ENCODE measurements around the gene LMBR1L. TPM values are rescaled to one million over a fixed set of nuclear protein-coding genes. Genes with fewer than 3 reads are reported as not detected.

The LMBR1L gene, protein sequence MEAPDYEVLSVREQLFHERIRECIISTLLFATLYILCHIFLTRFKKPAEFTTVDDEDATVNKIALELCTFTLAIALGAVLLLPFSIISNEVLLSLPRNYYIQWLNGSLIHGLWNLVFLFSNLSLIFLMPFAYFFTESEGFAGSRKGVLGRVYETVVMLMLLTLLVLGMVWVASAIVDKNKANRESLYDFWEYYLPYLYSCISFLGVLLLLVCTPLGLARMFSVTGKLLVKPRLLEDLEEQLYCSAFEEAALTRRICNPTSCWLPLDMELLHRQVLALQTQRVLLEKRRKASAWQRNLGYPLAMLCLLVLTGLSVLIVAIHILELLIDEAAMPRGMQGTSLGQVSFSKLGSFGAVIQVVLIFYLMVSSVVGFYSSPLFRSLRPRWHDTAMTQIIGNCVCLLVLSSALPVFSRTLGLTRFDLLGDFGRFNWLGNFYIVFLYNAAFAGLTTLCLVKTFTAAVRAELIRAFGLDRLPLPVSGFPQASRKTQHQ
- total RNA-seq: 60.2 and 61.0 TPM in 2 replicates

GRCh38 chr12:49110464-49111155, at the start of gene LMBR1L:
LMBR1L (minus strand) TSS chr12:49110847; CDS start chr12:49110555, 292 bp downstream.

DNA sequence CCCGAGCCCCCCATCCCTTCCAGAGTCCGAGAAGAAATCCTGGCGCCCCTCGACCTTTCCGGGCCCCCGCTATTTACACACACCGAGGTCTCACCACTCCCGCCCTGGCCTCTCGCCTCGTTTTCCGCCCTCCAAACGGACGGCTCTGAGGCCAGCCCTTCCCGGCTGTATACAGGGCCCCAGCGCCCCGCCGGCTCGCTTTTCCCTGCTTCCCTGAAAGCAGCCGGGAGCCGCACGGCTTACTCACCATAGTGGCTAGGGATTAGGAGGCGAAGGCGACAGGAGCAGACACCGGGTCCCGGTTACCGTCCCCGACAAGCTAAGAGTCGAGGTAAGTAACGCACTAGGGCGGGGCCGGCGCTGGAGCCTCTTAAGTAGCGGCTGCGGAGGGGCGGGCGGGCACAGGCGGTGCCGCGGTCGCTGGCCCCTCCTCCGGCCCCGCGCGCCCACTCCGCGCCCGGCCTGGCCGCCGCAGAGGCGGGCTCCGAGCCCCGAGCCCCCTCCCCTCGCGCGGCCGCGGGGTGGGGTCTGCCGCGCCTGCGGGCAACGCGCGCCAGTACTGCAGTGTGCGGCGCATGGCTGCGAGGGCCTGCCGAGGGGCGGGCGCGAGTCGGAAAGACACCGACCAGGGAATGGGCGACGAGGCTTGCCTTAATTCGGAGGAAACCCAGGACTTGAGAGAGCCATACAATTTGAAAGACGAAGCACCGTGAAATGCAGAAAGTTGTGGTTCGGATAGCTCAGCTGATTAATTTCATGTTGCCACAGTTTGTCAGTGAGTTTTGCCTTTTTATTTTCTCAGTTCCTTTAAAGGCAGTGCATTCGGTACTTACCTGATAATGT, 20.6 kb upstream of the LMBR1L start, which contains the start of gene TUBA1B:
TSS of gene TUBA1B (minus strand) at position 345 of the 843 bp plus-strand sequence. CDS start at position 250, 95 bp downstream.

GRCh38 chr12:49094160-49094974, 16.3 kb downstream of the LMBR1L start, which contains the start of gene DHH:
DHH (minus strand) TSS chr12:49094801; CDS start chr12:49094512, 289 bp downstream.

DNA sequence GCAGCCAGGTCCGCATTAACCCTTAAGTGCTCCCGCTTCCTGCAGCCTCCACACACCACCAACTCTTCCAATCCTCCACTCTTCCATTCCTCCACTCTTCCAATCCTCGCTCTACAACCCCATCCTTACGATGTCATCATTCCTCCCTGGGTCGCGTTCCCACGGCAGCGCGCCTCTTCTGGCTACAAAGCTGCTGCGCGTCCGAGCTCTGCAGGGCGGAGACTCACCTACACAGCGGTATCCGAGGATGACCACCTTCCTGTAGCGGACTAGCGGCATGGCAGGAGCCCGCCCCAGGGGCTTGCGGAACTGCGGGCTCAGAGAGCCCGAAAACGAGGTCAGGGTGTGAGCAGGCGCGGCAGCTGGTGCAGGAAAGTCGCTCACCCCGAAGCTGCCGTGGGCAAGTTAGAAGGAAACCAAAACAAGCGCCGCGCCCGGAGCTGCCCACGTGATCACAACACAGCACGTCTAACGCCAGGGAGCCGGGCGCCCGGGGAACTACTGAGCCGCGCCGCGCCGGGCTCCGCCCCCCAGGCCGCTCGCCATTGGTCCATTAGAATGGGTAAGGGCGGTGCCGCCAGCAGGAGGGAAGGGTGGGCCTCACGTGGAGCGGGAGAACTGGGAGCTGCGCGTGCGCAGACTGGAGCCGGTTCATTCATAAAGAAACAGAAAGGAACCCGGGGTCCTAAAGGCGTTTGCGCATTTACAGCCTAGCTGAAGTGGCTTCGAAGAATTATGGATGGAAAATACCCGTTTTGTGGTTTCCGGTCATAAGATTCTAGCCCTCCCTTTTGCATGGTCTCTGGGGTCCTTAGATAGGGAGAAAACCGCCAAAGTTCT, 40.9 kb downstream of the LMBR1L start, which contains the start of gene RHEBL1:
TSS of gene RHEBL1 (minus strand) at position 473 of the 840 bp plus-strand sequence. CDS start at position 279, 194 bp downstream.

GRCh38 chr12:49060237-49061156, 50.1 kb downstream of the LMBR1L start, which contains the start of gene KMT2D:
KMT2D (minus strand) TSS chr12:49060794; CDS start chr12:49055324, 5,470 bp downstream.

Other genes with a start within 250 kb of the LMBR1L start
- gene RND1, start 245.0 kb downstream of the LMBR1L start, total RNA-seq: 0.26 and 0.79 TPM in 2 replicates
- 14.4 and 15.8 TPM in 2 replicates for gene FKBP11, start 185.4 kb downstream of the LMBR1L start, total RNA-seq
- 26.3 and 28.9 TPM in 2 replicates for gene ARF3, start 153.4 kb downstream of the LMBR1L start, total RNA-seq
- gene WNT10B, start 139.1 kb downstream of the LMBR1L start, total RNA-seq: under 0.01 and 0.34 TPM in 2 replicates
- gene WNT1, start 132.5 kb downstream of the LMBR1L start, total RNA-seq: not detected in 2 replicates
- gene DDN, start 111.5 kb downstream of the LMBR1L start, total RNA-seq: under 0.01 TPM in 2 replicates
- 73.2 and 85.3 TPM in 2 replicates for gene PRKAG1, start 92.1 kb downstream of the LMBR1L start, total RNA-seq
- gene KMT2D, start 50.1 kb downstream of the LMBR1L start, total RNA-seq: 17.5 and 26.1 TPM in 2 replicates
- gene RHEBL1, start 40.9 kb downstream of the LMBR1L start, total RNA-seq: under 0.01 TPM in 1 of 2 replicates, not detected in the other
- 0.17 TPM in 1 of 2 replicates, not detected in the other for gene DHH, start 16.0 kb downstream of the LMBR1L start, total RNA-seq
- gene TUBA1B, start 20.5 kb upstream of the LMBR1L start, total RNA-seq: 573 and 797 TPM in 2 replicates
- gene TUBA1A, start 78.2 kb upstream of the LMBR1L start, total RNA-seq: 861 and 1,359 TPM in 2 replicates
- 99.6 and 124 TPM in 2 replicates for gene TUBA1C, start 154.2 kb upstream of the LMBR1L start, total RNA-seq
- gene PRPH, start 184.3 kb upstream of the LMBR1L start, total RNA-seq: 0.95 and 1.4 TPM in 2 replicates
- gene TROAP, start 212.4 kb upstream of the LMBR1L start, total RNA-seq: 1.0 and 4.7 TPM in 2 replicates
- 0.09 and 0.63 TPM in 2 replicates for gene C1QL4, start 226.3 kb upstream of the LMBR1L start, total RNA-seq
- gene DNAJC22, start 236.0 kb upstream of the LMBR1L start, total RNA-seq: 0.43 and 7.9 TPM in 2 replicates